HepG2 (cell line): ENCODE measurements around the gene LMNA. TPM values are rescaled to one million over a fixed set of nuclear protein-coding genes. Genes with fewer than 3 reads are reported as not detected.

Source experiments
- ATAC-seq: fragments of 200-7000 bp; cut with Tn5 transposase; 3 replicates; pipeline ENCODE4 v1.9.1; 2020; ENCODE audit warnings: mild to moderate bottlenecking, moderate library complexity
- BruUV-seq: library from RNA; stranded (reverse); fragments of 400-500 nt; replicated peaks from 2 replicates; lab custom pipeline; 2021; lab: Mats Ljungman, UMichigan
- CTCF ChIA-PET: fragments of 300-600 bp; formaldehyde crosslinking; extraction: SDS; loops from one replicate; lab custom pipeline; 2021; ENCODE audit warnings: low total read pairs, inconsistent platforms, low intra/inter-chr PET ratio; lab: Yijun Ruan, JAX
- POLR2A ChIA-PET: fragments of 350-600 bp; sonication (Branson Sonifier 250); formaldehyde crosslinking; loops from one replicate; lab custom pipeline; 2020; ENCODE audit warnings: antibody characterized with exemption, inconsistent platforms; lab: Yijun Ruan, JAX
- DNase-seq: peaks from one replicate; pipeline ENCODE4 v3.0.0-alpha.2; 2015; ENCODE audit warnings: low spot score
- FAIRE-seq: peaks from 3 replicates; lab custom pipeline; 2011; peaks lifted over from hg19 to GRCh38; lab: Jason Lieb, UNC
- H2AFZ ChIP-seq: one replicate; pipeline ENCODE4 v1.6.1; 2011; ENCODE audit warnings: low read length, inconsistent platforms
- H3K27ac ChIP-seq: fragments of 300-600 bp; 3 replicates; pipeline ENCODE4 v1.8.0; 2011; ENCODE audit warnings: mixed run types, mild to moderate bottlenecking, mixed read lengths, low read length, inconsistent platforms; ENCODE audit not compliant: insufficient read depth; ENCODE audit errors: extremely low read length
- H3K27me3 ChIP-seq, 2 experiments: fragments of 200-600 bp in 1 of 2; 2 replicates in 1 of 2; 3 replicates in 1 of 2; pipeline versions ENCODE4 v1.6.0 to v1.8.0; 2011; ENCODE audit warnings: low read length in 2 of 2, mild to moderate bottlenecking in 2 of 2, moderate library complexity in 2 of 2, inconsistent platforms in 1 of 2; ENCODE audit not compliant: insufficient read depth in 2 of 2, control insufficient read depth in 1 of 2
- H3K36me3 ChIP-seq, 2 experiments: fragments of 200-600 bp in 1 of 2; replicated peaks in 1 of 2; 2 replicates in 1 of 2; 3 replicates in 1 of 2; pipeline versions ENCODE4 v1.5.1 to v1.8.0; 2011; ENCODE audit warnings: low read length in 2 of 2, inconsistent platforms in 1 of 2; ENCODE audit not compliant: insufficient read depth in 2 of 2, control insufficient read depth in 1 of 2
- H3K4me1 ChIP-seq: 2 replicates; pipeline ENCODE4 v1.5.1; 2012; ENCODE audit warnings: low read length, inconsistent platforms; ENCODE audit not compliant: insufficient read depth
- H3K4me2 ChIP-seq: 2 replicates; pipeline ENCODE4 v1.6.0; 2011; ENCODE audit warnings: low read depth, low read length, inconsistent platforms
- H3K4me3 ChIP-seq, 3 experiments: fragments of 200-600 bp in 1 of 3; sonication (generic), shearing (Covaris generic) in 1 of 3; replicated peaks in 1 of 3; 2 replicates each; pipeline ENCODE4 v1.5.1; 2011 to 2016; ENCODE audit warnings: low read length in 3 of 3, inconsistent platforms in 2 of 3, low read depth in 2 of 3, mild to moderate bottlenecking in 2 of 3, control low read depth in 1 of 3, mixed read lengths in 1 of 3; ENCODE audit not compliant: insufficient read depth in 1 of 3
- H3K79me2 ChIP-seq: one replicate; pipeline ENCODE4 v1.6.1; 2011; ENCODE audit warnings: low read length, inconsistent platforms; ENCODE audit not compliant: insufficient read depth
- H3K9ac ChIP-seq: 2 replicates; pipeline ENCODE4 v1.6.0; 2011; ENCODE audit warnings: mild to moderate bottlenecking, low read depth, low read length, inconsistent platforms; ENCODE audit not compliant: insufficient read depth
- H3K9me3 ChIP-seq: 2 replicates; pipeline ENCODE4 v1.5.1; 2012; ENCODE audit warnings: mild to moderate bottlenecking, low read length
- H4K20me1 ChIP-seq: 2 replicates; pipeline ENCODE4 v1.6.0; 2011; ENCODE audit warnings: inconsistent platforms, mild to moderate bottlenecking, low read length, moderate library complexity; ENCODE audit not compliant: insufficient read depth
- ELF3 ChIP-seq: IDR thresholded peaks from 2 replicates; pipeline ENCODE4 v1.6.1; 2016; ENCODE audit warnings: missing genetic modification reagents, missing compliant biosample characterization
- GATAD2A ChIP-seq: IDR thresholded peaks from 2 replicates; pipeline ENCODE4 v1.6.1; 2016
- HNRNPL ChIP-seq: fragments of 200-400 bp; formaldehyde crosslinking; IDR thresholded peaks from 2 replicates; pipeline ENCODE4 v1.6.1; 2017; ENCODE audit warnings: mild to moderate bottlenecking, low read depth, low read length
- KLF9 ChIP-seq: IDR thresholded peaks from 2 replicates; pipeline ENCODE4 v1.6.1; 2016; ENCODE audit warnings: low read depth
- MIXL1 ChIP-seq: IDR thresholded peaks from 2 replicates; pipeline ENCODE4 v1.6.1; 2016
- PHF5A ChIP-seq: IDR thresholded peaks from one replicate; pipeline ENCODE4 v1.6.1; 2018; ENCODE audit warnings: low read depth, missing genetic modification reagents; ENCODE audit not compliant: unreplicated experiment
- POGK ChIP-seq: sonication (generic); formaldehyde crosslinking; conservative IDR thresholded peaks from 2 replicates; pipeline ENCODE4 v1.8.0; 2022; ENCODE audit warnings: mild to moderate bottlenecking, moderate library complexity, missing genetic modification reagents
- SUZ12 ChIP-seq: fragments of 150-350 bp; IDR thresholded peaks from 2 replicates; pipeline ENCODE4 v1.6.1; 2014; ENCODE audit warnings: low read depth, low read length
- XRCC5 ChIP-seq: fragments of 200-400 bp; formaldehyde crosslinking; optimal IDR thresholded peaks from 2 replicates; pipeline ENCODE3; 2017; ENCODE audit warnings: mild to moderate bottlenecking, low read length
- ZKSCAN8 ChIP-seq: IDR thresholded peaks from 2 replicates; pipeline ENCODE4 v1.6.1; 2016; ENCODE audit warnings: borderline replicate concordance, missing genetic modification reagents, missing compliant biosample characterization
- ZNF430 ChIP-seq: sonication (generic); formaldehyde crosslinking; IDR thresholded peaks from 2 replicates; pipeline ENCODE4 v1.9.0; 2021; ENCODE audit warnings: mild to moderate bottlenecking, missing genetic modification reagents
- ZNF605 ChIP-seq: sonication (generic); formaldehyde crosslinking; IDR thresholded peaks from 2 replicates; pipeline ENCODE4 v1.8.0; 2022; ENCODE audit warnings: mild to moderate bottlenecking, missing genetic modification reagents
- WGBS: methylation state at CpG from one replicate; pipeline ENCODE4 v1.1.6; 2017; ENCODE audit warnings: low lambda C conversion rate; 5-methylcytosine and 5-hydroxymethylcytosine counted together
- in situ Hi-C: cut with HindIII; loops from 2 replicates; pipeline ENCODE4 v1.10.0; 2017; ENCODE audit warnings: low pct_unique_long_range_greater_than_20kb; ENCODE audit not compliant: extremely low pct_ligation_motif_present
- intact Hi-C: fragments of 100-400 bp; cut with micrococcal nuclease; formaldehyde crosslinking; loops from one replicate; pipeline ENCODE4 v1.10.0; 2022; ENCODE audit not compliant: unreplicated experiment
- polyA plus RNA-seq, 8 experiments: library from polyadenylated mRNA; depleted of rRNA in 3 of 8; stranded (reverse) in 7 of 8; unstranded in 1 of 8; fragments of >200 nt; fragmentation: Illumina TruSeq in 4 of 8; extraction: Trizol in 4 of 8; gene quantifications; 2 replicates each; pipeline versions ENCODE4 v1.2.1 to v1.2.3, GENCODE V29; 2011 to 2016; ENCODE audit warnings: low read depth in 4 of 8, missing spikeins in 1 of 8, mixed read lengths in 1 of 8; ENCODE audit not compliant: insufficient read depth in 1 of 8
- total RNA-seq, 5 experiments: library from RNA; depleted of rRNA; stranded (reverse); fragments of >200 nt; fragmentation: Illumina TruSeq; extraction: Trizol; gene quantifications; 2 replicates each; pipeline ENCODE4 v1.2.3, GENCODE V29; 2016; ENCODE audit warnings: low read depth in 1 of 5
- TF ChIP-seq, protein P1 (sequence below): sonication (generic); formaldehyde crosslinking; IDR thresholded peaks from 2 replicates; pipeline ENCODE4 v1.5.1; 2020; ENCODE audit warnings: mild to moderate bottlenecking, moderate library complexity, missing genetic modification reagents
- TF ChIP-seq, protein P2 (sequence below): sonication (generic); formaldehyde crosslinking; IDR thresholded peaks from 2 replicates; pipeline ENCODE4 v1.5.1; 2020; ENCODE audit warnings: mild to moderate bottlenecking, missing genetic modification reagents, moderate library complexity

The LMNA gene
- total and polyA plus RNA-seq, 2 of the 13 experiments (the other 11 are each of a cell fraction or from before 2014, with no cell fraction given): 107 to 225 TPM

- TF ChIP-seq, protein P1, sequence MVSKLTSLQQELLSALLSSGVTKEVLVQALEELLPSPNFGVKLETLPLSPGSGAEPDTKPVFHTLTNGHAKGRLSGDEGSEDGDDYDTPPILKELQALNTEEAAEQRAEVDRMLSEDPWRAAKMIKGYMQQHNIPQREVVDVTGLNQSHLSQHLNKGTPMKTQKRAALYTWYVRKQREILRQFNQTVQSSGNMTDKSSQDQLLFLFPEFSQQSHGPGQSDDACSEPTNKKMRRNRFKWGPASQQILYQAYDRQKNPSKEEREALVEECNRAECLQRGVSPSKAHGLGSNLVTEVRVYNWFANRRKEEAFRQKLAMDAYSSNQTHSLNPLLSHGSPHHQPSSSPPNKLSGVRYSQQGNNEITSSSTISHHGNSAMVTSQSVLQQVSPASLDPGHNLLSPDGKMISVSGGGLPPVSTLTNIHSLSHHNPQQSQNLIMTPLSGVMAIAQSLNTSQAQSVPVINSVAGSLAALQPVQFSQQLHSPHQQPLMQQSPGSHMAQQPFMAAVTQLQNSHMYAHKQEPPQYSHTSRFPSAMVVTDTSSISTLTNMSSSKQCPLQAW: peak; percentile 77
- TF ChIP-seq XRCC5: peak; percentile 34
- peak; percentile 67 for TF ChIP-seq ELF3 (CRISPR knock-in tag)
- TF ChIP-seq GATAD2A: peak; percentile 72
- no peak for TF ChIP-seq SUZ12
- TF ChIP-seq ZNF430 (CRISPR knock-in tag): no peak
- TF ChIP-seq KLF9 (CRISPR knock-in tag): no peak
- TF ChIP-seq ZKSCAN8 (CRISPR knock-in tag): peak; percentile 50; the same call in 1 of the 2 replicates
- TF ChIP-seq MIXL1 (CRISPR knock-in tag): peak; percentile 83
Observed at GRCh38 chr1:156146020-156146768, 31.7 kb downstream of the LMNA start (continued).

DNA sequence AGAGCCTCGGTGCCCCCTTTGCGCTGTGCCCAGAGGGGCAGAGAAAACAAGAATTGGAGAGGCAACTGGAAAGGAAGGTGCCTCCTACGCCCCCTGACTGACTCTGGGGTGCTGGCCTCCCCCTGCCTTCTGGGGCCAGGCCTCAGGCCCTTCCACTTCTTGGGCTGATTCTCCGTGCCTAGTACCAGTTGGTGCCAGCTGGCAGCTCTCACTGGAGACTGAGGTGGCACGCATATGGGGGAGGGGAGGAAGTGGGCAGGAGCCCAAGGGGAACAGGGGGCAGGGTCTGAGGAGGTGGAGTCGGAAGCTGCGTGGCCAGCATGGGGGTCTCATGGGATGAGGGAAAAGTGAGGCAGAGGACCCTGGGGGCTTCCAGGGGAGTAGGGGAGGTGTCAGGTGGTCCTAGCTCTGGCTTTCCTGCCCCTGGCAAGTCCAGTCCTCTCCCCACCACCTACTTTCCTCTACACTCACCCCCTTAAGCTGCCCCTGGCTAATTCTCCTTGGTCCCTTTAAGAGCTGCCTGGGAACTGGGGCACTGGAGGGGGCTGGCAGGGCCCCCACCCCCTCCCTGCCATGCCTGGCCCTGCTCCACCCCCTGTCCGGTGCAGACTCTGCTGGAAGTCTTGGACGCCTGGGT lies 32.4 kb downstream of the LMNA start:
- DNase-seq: no peak
- ATAC-seq: no peak
- 0 out of 2 replicates have a peak overlapping the region, but pooled peaks have one; percentile 41 for H3K9ac ChIP-seq
- peak overlapping the region in 2 of 3 experiments; percentile 60 to 63; a peak in 4 of 6 replicates for H3K4me3 ChIP-seq
- ChIA-PET POLR2A (interaction anchor here (3.8 to 3.9 kb wide), 2 partner anchors 66 to 78 kb away, joined by 37 to 38 read pairs; partner anchors contain the start of gene PMF1), CTCF (interaction anchor here (0.7 to 1.9 kb wide), 4 partner anchors 17 to 173 kb away, joined by 3 to 44 read pairs (median 3); no protein-coding TSS in a partner anchor)
- peak overlapping the region; percentile 76 for H2AFZ ChIP-seq
- no peaks in the 10 kb centered on the region for H3K36me3 ChIP-seq
- no peaks in the 10 kb centered on the region for H3K79me2 ChIP-seq
- no peak for TF ChIP-seq POGK (CRISPR knock-in tag)
- peak; percentile 88 for TF ChIP-seq HNRNPL
- TF ChIP-seq, protein P2, sequence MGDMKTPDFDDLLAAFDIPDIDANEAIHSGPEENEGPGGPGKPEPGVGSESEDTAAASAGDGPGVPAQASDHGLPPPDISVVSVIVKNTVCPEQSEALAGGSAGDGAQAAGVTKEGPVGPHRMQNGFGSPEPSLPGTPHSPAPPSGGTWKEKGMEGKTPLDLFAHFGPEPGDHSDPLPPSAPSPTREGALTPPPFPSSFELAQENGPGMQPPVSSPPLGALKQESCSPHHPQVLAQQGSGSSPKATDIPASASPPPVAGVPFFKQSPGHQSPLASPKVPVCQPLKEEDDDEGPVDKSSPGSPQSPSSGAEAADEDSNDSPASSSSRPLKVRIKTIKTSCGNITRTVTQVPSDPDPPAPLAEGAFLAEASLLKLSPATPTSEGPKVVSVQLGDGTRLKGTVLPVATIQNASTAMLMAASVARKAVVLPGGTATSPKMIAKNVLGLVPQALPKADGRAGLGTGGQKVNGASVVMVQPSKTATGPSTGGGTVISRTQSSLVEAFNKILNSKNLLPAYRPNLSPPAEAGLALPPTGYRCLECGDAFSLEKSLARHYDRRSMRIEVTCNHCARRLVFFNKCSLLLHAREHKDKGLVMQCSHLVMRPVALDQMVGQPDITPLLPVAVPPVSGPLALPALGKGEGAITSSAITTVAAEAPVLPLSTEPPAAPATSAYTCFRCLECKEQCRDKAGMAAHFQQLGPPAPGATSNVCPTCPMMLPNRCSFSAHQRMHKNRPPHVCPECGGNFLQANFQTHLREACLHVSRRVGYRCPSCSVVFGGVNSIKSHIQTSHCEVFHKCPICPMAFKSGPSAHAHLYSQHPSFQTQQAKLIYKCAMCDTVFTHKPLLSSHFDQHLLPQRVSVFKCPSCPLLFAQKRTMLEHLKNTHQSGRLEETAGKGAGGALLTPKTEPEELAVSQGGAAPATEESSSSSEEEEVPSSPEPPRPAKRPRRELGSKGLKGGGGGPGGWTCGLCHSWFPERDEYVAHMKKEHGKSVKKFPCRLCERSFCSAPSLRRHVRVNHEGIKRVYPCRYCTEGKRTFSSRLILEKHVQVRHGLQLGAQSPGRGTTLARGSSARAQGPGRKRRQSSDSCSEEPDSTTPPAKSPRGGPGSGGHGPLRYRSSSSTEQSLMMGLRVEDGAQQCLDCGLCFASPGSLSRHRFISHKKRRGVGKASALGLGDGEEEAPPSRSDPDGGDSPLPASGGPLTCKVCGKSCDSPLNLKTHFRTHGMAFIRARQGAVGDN (CRISPR knock-in tag): peak; percentile 43
- TF ChIP-seq PHF5A: no peak
- TF ChIP-seq ZNF605 (CRISPR knock-in tag): peak; percentile 53; the same call in 1 of the 2 replicates
- intact Hi-C loops: loop anchor here (1.0 to 5.0 kb wide), 2 partner anchors 35 to 78 kb away; no protein-coding TSS in a partner anchor
- H3K27ac ChIP-seq: no peak overlapping the region
- FAIRE-seq: no peak
- 61% methylated on average over 9 of the region's 9 CpGs for WGBS
- H3K4me1 ChIP-seq: peaks cover 59% of the 10 kb centered on the region
- H3K9me3 ChIP-seq: no peaks in the 10 kb centered on the region
- H3K27me3 ChIP-seq: no peaks in the 10 kb centered on the region
- BruUV-seq: no TSS peak
- in situ Hi-C loops: no loop called here
- H3K4me2 ChIP-seq: peak overlapping the region; percentile 92
- H4K20me1 ChIP-seq: no peaks in the 10 kb centered on the region
